Left lung (tissue), 10 donors: ENCODE measurements around the gene AFAP1L1. TPM values are rescaled to one million over a fixed set of nuclear protein-coding genes. Genes with fewer than 3 reads are reported as not detected.

Experiments
- ATAC-seq: fragments of 200-7000 bp; cut with Tn5 transposase; one replicate; pipeline ENCODE4 v1.9.1; 2020; ENCODE audit warnings: moderate library complexity
- DNase-seq, 4 donors: peaks; one replicate each; pipeline ENCODE4 v3.0.0-alpha.2; 2013 to 2020
- H3K27ac ChIP-seq, 2 donors: fragments of 200-600 bp; sonication (generic) in 1 of 2; one replicate each; pipeline versions ENCODE4 v1.5.0 to v1.8.0; 2020 to 2021
- H3K27me3 ChIP-seq, 2 donors: fragments of 200-600 bp; sonication (generic) in 1 of 2; one replicate each; pipeline versions ENCODE4 v1.5.0 to v1.8.0; 2020 to 2021
- H3K36me3 ChIP-seq, 2 donors: fragments of 200-600 bp; sonication (generic) in 1 of 2; one replicate each; pipeline versions ENCODE4 v1.5.0 to v1.8.0; 2020 to 2021
- H3K4me1 ChIP-seq, 2 donors: fragments of 200-600 bp; one replicate each; pipeline ENCODE4 v1.8.0; 2021
- H3K4me3 ChIP-seq, 2 donors: fragments of 200-600 bp; sonication (generic) in 1 of 2; one replicate each; pipeline versions ENCODE4 v1.5.0 to v1.8.0; 2020 to 2021; ENCODE audit warnings: mild to moderate bottlenecking in 1 of 2
- H3K9me3 ChIP-seq, 2 donors: fragments of 200-600 bp; sonication (generic) in 1 of 2; one replicate each; pipeline versions ENCODE4 v1.5.0 to v1.8.0; 2020 to 2021
- CTCF ChIP-seq, 2 donors: fragments of 200-600 bp; sonication (generic) in 1 of 2; IDR thresholded peaks; one replicate each; pipeline versions ENCODE4 v1.5.0 to v1.8.0; 2021; ENCODE audit warnings: antibody characterized with exemption in 2 of 2
- intact Hi-C, 2 donors: fragments of 100-400 bp; cut with DNase I; formaldehyde crosslinking; loops; one replicate each; pipeline versions ENCODE4 v1.11.2 to v1.14.2; 2022
- polyA plus RNA-seq, 6 donors: library from polyadenylated mRNA; unstranded; fragments of 120-200 nt; gene quantifications; one replicate each; pipeline ENCODE4 v1.2.1, GENCODE V29; 2013; ENCODE audit not compliant: insufficient read length in 6 of 6
- total RNA-seq, 2 donors: library from RNA; stranded (reverse); fragmentation: NEBNext Ultra II Directional; extraction: Animal tissue kit (Norgen Biotek cat#: 25700); gene quantifications; one replicate each; pipeline ENCODE4 v1.2.1, GENCODE V29; 2021
- donor health status: DM: no; HTN: yes; CAD: no.
- donor health status: DM: no; HTN: no; CAD: no.

Gene AFAP1L1
- total and polyA plus RNA-seq, 8 donors, result 14.2 to 46.6 (median 40.6) TPM

GRCh38 chr5:149323621-149324205 lies 52.1 kb downstream of the AFAP1L1 start:
- Histone ChIP-seq H3K4me1 (peaks cover 6 to 13% of the 10 kb centered on the region in 2 donors), H3K4me3 (no peak overlapping the region), H3K27me3 (no peaks in the 10 kb centered on the region), H3K27ac (peak overlapping the region in 1 of 2 donors; percentile 26), H3K9me3 (no peaks in the 10 kb centered on the region), H3K36me3 (no peaks in the 10 kb centered on the region)
- DNase-seq, result no peak
- intact Hi-C loops, result no loop called here
- ATAC-seq, result no peak
- TF ChIP-seq CTCF (IDR thresholded peaks at IDR 0.05), result no peak

- peaks cover 6 to 13% of the 10 kb centered on the region in 2 donors for H3K4me1 ChIP-seq
- DNase-seq, result no peak
- H3K4me3 ChIP-seq, result no peak overlapping the region
- no peaks in the 10 kb centered on the region for H3K9me3 ChIP-seq
- TF ChIP-seq CTCF (IDR thresholded peaks at IDR 0.05), result no peak
- intact Hi-C loops, result no loop called here
- ATAC-seq, result no peak
- no peaks in the 10 kb centered on the region for H3K36me3 ChIP-seq
- H3K27me3 ChIP-seq, result no peaks in the 10 kb centered on the region
- peak overlapping the region in 1 of 2 donors; percentile 26 for H3K27ac ChIP-seq
These were observed 53.0 kb downstream of the AFAP1L1 start for GRCh38 chr5:149324641-149325040.

- no peaks in the 10 kb centered on the region for H3K27me3 ChIP-seq
- TF ChIP-seq CTCF (IDR thresholded peaks at IDR 0.05), result no peak
- H3K9me3 ChIP-seq, result no peaks in the 10 kb centered on the region
- no peak overlapping the region for H3K4me3 ChIP-seq
- ATAC-seq (no peak), DNase-seq (no peak)
- intact Hi-C loops, result no loop called here
- peaks cover 6 to 11% of the 10 kb centered on the region in 2 donors for H3K4me1 ChIP-seq
- H3K27ac ChIP-seq, result peak overlapping the region in 1 of 2 donors; percentile 26
- H3K36me3 ChIP-seq, result no peaks in the 10 kb centered on the region
These were observed 53.6 kb downstream of the AFAP1L1 start for GRCh38 chr5:149325166-149325735.

GRCh38 chr5:149325894-149326293 lies 54.2 kb downstream of the AFAP1L1 start:
- H3K4me1 ChIP-seq, result peaks cover 2 to 5% of the 10 kb centered on the region in 2 donors
- no peaks in the 10 kb centered on the region for H3K27me3 ChIP-seq
- H3K36me3 ChIP-seq, result no peaks in the 10 kb centered on the region
- H3K27ac ChIP-seq, result no peak overlapping the region
- TF ChIP-seq CTCF (IDR thresholded peaks at IDR 0.05), result no peak
- no peak overlapping the region for H3K4me3 ChIP-seq
- no peak for DNase-seq
- no peaks in the 10 kb centered on the region for H3K9me3 ChIP-seq
- ATAC-seq, result no peak
- intact Hi-C loops, result no loop called here

- no peak for TF ChIP-seq CTCF (IDR thresholded peaks at IDR 0.05)
- Histone ChIP-seq H3K27ac (no peak overlapping the region), H3K4me1 (no peaks in the 10 kb centered on the region), H3K36me3 (no peaks in the 10 kb centered on the region), H3K4me3 (no peak overlapping the region), H3K27me3 (no peaks in the 10 kb centered on the region), H3K9me3 (no peaks in the 10 kb centered on the region)
- intact Hi-C loops, result no loop called here
- ATAC-seq (no peak), DNase-seq (no peak)
These were observed 55.0 kb downstream of the AFAP1L1 start for GRCh38 chr5:149326611-149327010.
